ENCODE measurements around the gene C1orf87.

Gene C1orf87

GRCh38 chr1:60063561-60063960 is 10.0 kb downstream of the C1orf87 start:
- H3K79me2 ChIP-seq (ENCODE audit: insufficient read depth, low read length): no peaks in the 10 kb centered on the region
- no peaks in the 10 kb centered on the region for H4K20me1 ChIP-seq (ENCODE audit: insufficient read depth, low read length, poor library complexity, severe bottlenecking)
- no peaks in the 10 kb centered on the region for H3K4me1 ChIP-seq (ENCODE audit: insufficient read depth, low read length, poor library complexity, severe bottlenecking)
- no peak overlapping the region for H3K9ac ChIP-seq (ENCODE audit: low read depth, low read length, poor library complexity, severe bottlenecking)
- H3K27me3 ChIP-seq (ENCODE audit: insufficient read depth, low read length, poor library complexity, severe bottlenecking): no peaks in the 10 kb centered on the region
- no peak overlapping the region for H3K4me2 ChIP-seq (ENCODE audit: low read depth, low read length, poor library complexity, severe bottlenecking)
- no peaks in the 10 kb centered on the region for H3K9me2 ChIP-seq (replicated peaks; ENCODE audit: low read depth, low read length)
- H3F3A ChIP-seq (ENCODE audit: low read depth): no peaks in the 10 kb centered on the region
- no peak for TF ChIP-seq EZH2phosphoT487 (IDR thresholded peaks at IDR 0.05; ENCODE audit: borderline replicate concordance)
- no peak for TF ChIP-seq CTCF (conservative IDR thresholded peaks at IDR 0.05; ENCODE audit: low read length)
- H3K4me3 ChIP-seq (ENCODE audit: low read length, poor library complexity, severe bottlenecking): no peak overlapping the region
- H3K9me3 ChIP-seq (ENCODE audit: insufficient read depth, low read depth, low read length): no peaks in the 10 kb centered on the region
- H2AFZ ChIP-seq (ENCODE audit: low read length): no peak overlapping the region
- H3K36me3 ChIP-seq (ENCODE audit: insufficient read depth, low read length): no peaks in the 10 kb centered on the region

GRCh38 chr1:60059468-60059867 is 14.1 kb downstream of the C1orf87 start:
- no peaks in the 10 kb centered on the region for H4K20me1 ChIP-seq (ENCODE audit: insufficient read depth, low read length, poor library complexity, severe bottlenecking)
- no peaks in the 10 kb centered on the region for H3K79me2 ChIP-seq (ENCODE audit: insufficient read depth, low read length)
- H3K9me2 ChIP-seq (replicated peaks; ENCODE audit: low read depth, low read length): no peaks in the 10 kb centered on the region
- H3K9ac ChIP-seq (ENCODE audit: low read depth, low read length, poor library complexity, severe bottlenecking): no peak overlapping the region
- H3K9me3 ChIP-seq (ENCODE audit: insufficient read depth, low read depth, low read length): no peaks in the 10 kb centered on the region
- TF ChIP-seq CTCF (conservative IDR thresholded peaks at IDR 0.05; ENCODE audit: low read length): no peak
- H3K36me3 ChIP-seq (ENCODE audit: insufficient read depth, low read length): no peaks in the 10 kb centered on the region
- H3K4me1 ChIP-seq (ENCODE audit: insufficient read depth, low read length, poor library complexity, severe bottlenecking): no peaks in the 10 kb centered on the region
- H2AFZ ChIP-seq (ENCODE audit: low read length): no peak overlapping the region
- H3K4me2 ChIP-seq (ENCODE audit: low read depth, low read length, poor library complexity, severe bottlenecking): no peak overlapping the region
- no peaks in the 10 kb centered on the region for H3F3A ChIP-seq (ENCODE audit: low read depth)
- no peak overlapping the region for H3K4me3 ChIP-seq (ENCODE audit: low read length, poor library complexity, severe bottlenecking)
- H3K27me3 ChIP-seq (ENCODE audit: insufficient read depth, low read length, poor library complexity, severe bottlenecking): no peaks in the 10 kb centered on the region

- Histone ChIP-seq H3K9me3 (ENCODE audit: insufficient read depth, low read depth, low read length) (no peaks in the 10 kb centered on the region), H3K79me2 (ENCODE audit: insufficient read depth, low read length) (no peaks in the 10 kb centered on the region), H3F3A (ENCODE audit: low read depth) (no peaks in the 10 kb centered on the region), H3K4me3 (ENCODE audit: low read length, poor library complexity, severe bottlenecking) (no peak overlapping the region), H3K9me2 (replicated peaks; ENCODE audit: low read depth, low read length) (no peaks in the 10 kb centered on the region), H3K9ac (ENCODE audit: low read depth, low read length, poor library complexity, severe bottlenecking) (no peak overlapping the region), H2AFZ (ENCODE audit: low read length) (0 out of 2 replicates have a peak overlapping the region, but pooled peaks have one; percentile 35), H3K4me1 (ENCODE audit: insufficient read depth, low read length, poor library complexity, severe bottlenecking) (no peaks in the 10 kb centered on the region), H3K36me3 (ENCODE audit: insufficient read depth, low read length) (no peaks in the 10 kb centered on the region), H3K27me3 (ENCODE audit: insufficient read depth, low read length, poor library complexity, severe bottlenecking) (no peaks in the 10 kb centered on the region), H4K20me1 (ENCODE audit: insufficient read depth, low read length, poor library complexity, severe bottlenecking) (no peaks in the 10 kb centered on the region), H3K4me2 (ENCODE audit: low read depth, low read length, poor library complexity, severe bottlenecking) (no peak overlapping the region)
- TF ChIP-seq EZH2phosphoT487 (IDR thresholded peaks at IDR 0.05; ENCODE audit: borderline replicate concordance) (no peak), CTCF (conservative IDR thresholded peaks at IDR 0.05; ENCODE audit: low read length) (no peak)
Observed at GRCh38 chr1:60055336-60055735, 18.2 kb downstream of the C1orf87 start.
